ENCODE data around the gene IRAG1. TPM values are rescaled to one million over a fixed set of nuclear protein-coding genes. Genes with fewer than 3 reads are reported as not detected.

Gene IRAG1
- total and polyA plus RNA-seq, 7 donors, result 1.4 to 9.4 (median 3.9) TPM

GRCh38 chr11:10709299-10710086 is 15.9 kb upstream of the IRAG1 start:
- Histone ChIP-seq H3K27me3 (ENCODE audit: insufficient read depth in 3 of 3, low read length in 2 of 3) (no peaks in the 10 kb centered on the region), H3K36me3 (ENCODE audit: insufficient read depth in 1 of 2, low read depth in 1 of 2) (no peaks in the 10 kb centered on the region), H3K9me3 (no peaks in the 10 kb centered on the region), H3K27ac (no peak overlapping the region), H3K4me3 (no peak overlapping the region), H3K4me1 (no peaks in the 10 kb centered on the region)
- 51 to 64% (median 57%) methylated on average over 5 of the region's 5 CpGs for WGBS, 3 donors
- TF ChIP-seq CTCF (IDR thresholded peaks at IDR 0.05), result no peak
- intact Hi-C loops (cut with DNase I), result loop anchor here in 1 of 2 donors (5.0 kb wide), 1 partner anchor 1953 kb away; no protein-coding TSS in a partner anchor
- ATAC-seq, result no peak
- no peak for DNase-seq

- ATAC-seq, result no peak
- no peak for DNase-seq
- Histone ChIP-seq H3K27ac (no peak overlapping the region), H3K36me3 (ENCODE audit: insufficient read depth in 1 of 2, low read depth in 1 of 2) (no peaks in the 10 kb centered on the region), H3K4me3 (no peak overlapping the region), H3K27me3 (ENCODE audit: insufficient read depth in 3 of 3, low read length in 2 of 3) (no peaks in the 10 kb centered on the region), H3K9me3 (no peaks in the 10 kb centered on the region), H3K4me1 (no peaks in the 10 kb centered on the region)
- TF ChIP-seq CTCF (IDR thresholded peaks at IDR 0.05), result no peak
- 90 to 92% (median 91%) methylated on average over 3 of the region's 3 CpGs for WGBS, 3 donors
- intact Hi-C loops (cut with DNase I), result no loop called here
These were observed 14.6 kb upstream of the IRAG1 start for GRCh38 chr11:10708131-10708530.

- no peaks in the 10 kb centered on the region for H3K27me3 ChIP-seq (ENCODE audit: insufficient read depth in 3 of 3, low read length in 2 of 3)
- TF ChIP-seq CTCF (IDR thresholded peaks at IDR 0.05), result no peak
- no peaks in the 10 kb centered on the region for H3K36me3 ChIP-seq (ENCODE audit: insufficient read depth in 1 of 2, low read depth in 1 of 2)
- H3K9me3 ChIP-seq, result no peaks in the 10 kb centered on the region
- no peak overlapping the region for H3K4me3 ChIP-seq
- no peak for DNase-seq
- 85 to 89% (median 87%) methylated on average over 3 of the region's 3 CpGs for WGBS, 3 donors
- no peaks in the 10 kb centered on the region for H3K4me1 ChIP-seq
- intact Hi-C loops (cut with DNase I), result no loop called here
- H3K27ac ChIP-seq, result no peak overlapping the region
- ATAC-seq, result no peak
These were observed 8.4 kb upstream of the IRAG1 start for GRCh38 chr11:10701982-10702381.

- no peak overlapping the region for H3K4me3 ChIP-seq
- H3K4me1 ChIP-seq, result no peaks in the 10 kb centered on the region
- H3K36me3 ChIP-seq (ENCODE audit: insufficient read depth in 1 of 2, low read depth in 1 of 2), result no peaks in the 10 kb centered on the region
- no peak for DNase-seq
- H3K27me3 ChIP-seq (ENCODE audit: insufficient read depth in 3 of 3, low read length in 2 of 3), result no peaks in the 10 kb centered on the region
- no peak for TF ChIP-seq CTCF (IDR thresholded peaks at IDR 0.05)
- no peaks in the 10 kb centered on the region for H3K9me3 ChIP-seq
- intact Hi-C loops (cut with DNase I), result no loop called here
- H3K27ac ChIP-seq, result no peak overlapping the region
- WGBS, 3 donors, result 97 to 98% (median 98%) methylated on average over 3 of the region's 3 CpGs
- ATAC-seq, result no peak
These were observed 5.5 kb upstream of the IRAG1 start for GRCh38 chr11:10699072-10699471.

- peak overlapping the region; percentile 19 for H3K27ac ChIP-seq
- DNase-seq (no peak), ATAC-seq (no peak)
- TF ChIP-seq CTCF (IDR thresholded peaks at IDR 0.05), result no peak
- H3K4me3 ChIP-seq, result no peak overlapping the region
- no peaks in the 10 kb centered on the region for H3K27me3 ChIP-seq (ENCODE audit: insufficient read depth in 3 of 3, low read length in 2 of 3)
- H3K36me3 ChIP-seq (ENCODE audit: insufficient read depth in 1 of 2, low read depth in 1 of 2), result no peaks in the 10 kb centered on the region
- no peaks in the 10 kb centered on the region for H3K4me1 ChIP-seq
- H3K9me3 ChIP-seq, result no peaks in the 10 kb centered on the region
- WGBS, 3 donors, result 31 to 75% (median 35%) methylated on average over 2 of the region's 2 CpGs
- intact Hi-C loops (cut with DNase I), result no loop called here
These were observed 3.7 kb upstream of the IRAG1 start for GRCh38 chr11:10697323-10697620.
